ENCODE data around the gene EML2. TPM values are rescaled to one million over a fixed set of nuclear protein-coding genes. Genes with fewer than 3 reads are reported as not detected.
"Not testable (repeated sequence)": the region's sequence is repeated elsewhere in the genome, so short reads cannot be mapped to it uniquely, and the experiment has no call there.

Gene EML2
- total RNA-seq, 1 donor from 2014 or later: 18.9 TPM

DNA sequence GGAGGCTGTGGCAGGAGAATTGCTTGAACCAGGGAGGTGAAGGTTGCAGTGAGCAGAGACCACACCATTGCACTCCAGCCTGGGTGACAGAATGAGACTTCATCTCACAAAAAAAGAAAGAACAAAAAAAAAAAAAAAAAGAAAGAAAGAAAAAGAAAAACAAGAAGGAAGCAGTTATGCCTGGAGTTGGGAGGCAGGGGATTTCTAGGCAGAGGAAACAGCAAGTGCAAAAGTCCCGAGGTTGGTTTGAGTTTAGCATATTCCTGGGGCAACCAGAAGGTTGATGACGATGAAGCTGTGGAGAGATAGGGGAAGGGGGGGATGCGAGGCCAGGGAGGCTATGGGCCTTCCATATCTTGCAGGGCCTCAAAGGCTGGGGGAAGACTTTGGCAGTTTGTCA lies 11.5 kb upstream of the EML2 start:
- DNase-seq: no peak

DNA sequence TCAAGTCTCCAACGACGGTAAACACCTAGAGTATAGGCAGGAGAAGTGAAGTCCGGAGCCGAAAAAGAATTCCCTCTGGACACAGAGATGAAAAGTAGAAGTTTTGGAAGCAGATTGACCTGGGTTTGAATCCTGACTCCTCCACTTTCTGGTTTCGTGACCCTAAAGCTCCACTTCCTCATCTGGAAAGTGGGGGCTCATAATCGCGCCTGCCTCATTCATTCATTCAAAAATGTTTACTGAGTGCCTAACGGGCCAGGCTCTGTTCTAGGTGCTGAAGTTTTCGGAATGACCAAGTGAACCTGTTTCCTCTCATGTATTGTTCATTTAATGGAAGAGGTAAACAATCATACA lies 7.1 kb upstream of the EML2 start:
- peak; percentile 30 for DNase-seq

DNA sequence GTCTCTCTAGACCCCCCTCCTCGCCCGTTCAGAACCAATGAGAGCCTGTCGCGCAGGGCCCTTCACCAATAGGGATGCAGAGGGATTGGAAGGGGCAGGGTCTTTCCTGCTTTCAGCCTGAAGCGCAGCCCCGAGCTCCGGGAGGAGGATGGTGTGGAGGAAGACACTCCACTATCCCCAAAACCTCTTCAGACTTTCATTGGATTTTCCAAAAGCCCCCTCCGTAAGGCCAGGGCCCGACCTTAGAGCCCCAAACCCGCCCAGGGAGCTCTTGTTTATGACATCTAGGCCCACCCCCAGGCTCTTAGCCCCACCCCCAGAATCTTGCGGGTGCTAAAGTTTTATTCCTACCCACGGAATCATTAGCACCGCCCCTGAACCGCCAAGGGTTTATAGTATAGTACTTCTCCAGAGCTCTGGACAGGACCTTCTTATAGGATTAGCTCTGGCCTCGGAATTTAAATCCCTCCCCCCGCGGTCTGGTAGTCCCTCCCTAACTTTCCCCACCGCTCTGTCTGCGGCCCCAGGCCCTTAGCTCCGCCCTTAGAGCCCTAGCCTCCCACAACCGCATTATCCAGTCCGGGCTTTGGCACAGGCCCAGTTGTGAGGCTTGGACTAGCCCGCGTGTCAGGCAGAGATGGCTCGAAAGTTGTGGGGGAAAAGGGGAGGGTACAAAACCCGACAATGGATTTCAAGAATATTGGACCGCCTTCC lies 6.6 kb upstream of the EML2 start:
- DNase-seq: peak; percentile 92

DNA sequence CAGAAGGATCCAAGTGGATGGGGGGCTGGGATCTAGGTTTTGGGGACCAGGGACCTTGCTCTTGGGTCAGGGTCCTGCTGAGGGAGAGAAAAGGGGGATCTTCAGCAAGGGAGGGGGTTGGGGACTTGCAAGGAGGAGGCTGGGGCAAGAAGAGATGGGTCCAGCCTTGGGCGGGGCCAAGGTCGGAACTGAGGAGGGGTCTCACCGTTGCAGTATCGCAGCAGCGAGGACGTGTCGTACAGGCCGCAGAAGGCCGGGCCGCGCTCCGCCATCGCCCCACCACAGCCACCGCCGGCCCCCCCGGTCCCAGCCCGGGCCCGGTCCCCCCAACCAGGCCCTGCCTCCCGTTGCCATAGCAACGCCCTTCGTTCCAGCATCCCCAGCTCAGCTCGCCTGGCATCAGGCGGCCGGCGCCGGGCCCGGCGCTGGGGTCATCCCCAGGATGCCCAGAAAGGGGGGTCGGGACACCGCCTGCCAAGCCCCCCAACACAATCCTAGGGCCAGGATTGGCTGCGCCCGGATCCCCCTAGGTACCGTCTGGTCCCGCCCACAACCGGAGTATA lies 6.0 kb upstream of the EML2 start:
- DNase-seq: no peak

DNA sequence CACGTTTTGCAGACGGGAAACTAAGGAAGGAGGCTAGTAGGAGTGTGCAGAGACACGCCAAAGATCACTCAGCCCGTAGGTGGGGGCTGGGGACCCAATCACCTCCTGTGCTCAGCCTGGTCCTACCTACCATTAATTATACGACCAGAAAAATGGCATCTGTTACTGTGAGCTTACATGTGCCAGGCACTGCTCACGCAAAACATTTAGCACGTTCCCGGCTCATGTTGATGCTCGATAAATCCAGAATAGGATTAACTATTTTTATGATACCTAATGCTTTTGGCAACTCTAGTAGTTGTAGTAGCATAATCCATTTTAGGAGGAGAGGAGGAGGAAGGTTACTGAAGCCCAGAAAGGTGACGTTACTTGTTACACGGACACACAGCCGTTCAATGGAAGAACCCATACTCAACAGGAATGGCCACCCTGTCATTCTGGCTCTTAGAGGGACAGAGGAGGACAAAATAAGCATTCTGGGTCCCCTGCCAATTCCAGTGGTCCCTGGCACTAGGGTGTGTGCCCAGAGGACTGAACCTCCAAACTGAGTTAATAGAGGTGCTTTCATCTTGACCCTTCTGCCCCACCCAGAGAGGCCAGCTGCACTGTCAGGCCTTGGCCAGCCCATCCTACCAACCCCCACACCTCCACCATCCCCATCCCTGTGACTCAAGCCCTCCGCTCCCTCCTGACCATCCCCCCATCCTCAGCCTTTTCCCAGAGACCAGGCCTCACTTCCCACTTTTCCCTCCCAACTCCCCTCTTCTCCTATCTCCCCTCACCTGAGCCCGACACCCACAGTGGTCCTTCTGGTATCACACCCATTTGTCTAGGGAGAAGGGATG lies 5.0 kb upstream of the EML2 start:
- no peak for DNase-seq

DNA sequence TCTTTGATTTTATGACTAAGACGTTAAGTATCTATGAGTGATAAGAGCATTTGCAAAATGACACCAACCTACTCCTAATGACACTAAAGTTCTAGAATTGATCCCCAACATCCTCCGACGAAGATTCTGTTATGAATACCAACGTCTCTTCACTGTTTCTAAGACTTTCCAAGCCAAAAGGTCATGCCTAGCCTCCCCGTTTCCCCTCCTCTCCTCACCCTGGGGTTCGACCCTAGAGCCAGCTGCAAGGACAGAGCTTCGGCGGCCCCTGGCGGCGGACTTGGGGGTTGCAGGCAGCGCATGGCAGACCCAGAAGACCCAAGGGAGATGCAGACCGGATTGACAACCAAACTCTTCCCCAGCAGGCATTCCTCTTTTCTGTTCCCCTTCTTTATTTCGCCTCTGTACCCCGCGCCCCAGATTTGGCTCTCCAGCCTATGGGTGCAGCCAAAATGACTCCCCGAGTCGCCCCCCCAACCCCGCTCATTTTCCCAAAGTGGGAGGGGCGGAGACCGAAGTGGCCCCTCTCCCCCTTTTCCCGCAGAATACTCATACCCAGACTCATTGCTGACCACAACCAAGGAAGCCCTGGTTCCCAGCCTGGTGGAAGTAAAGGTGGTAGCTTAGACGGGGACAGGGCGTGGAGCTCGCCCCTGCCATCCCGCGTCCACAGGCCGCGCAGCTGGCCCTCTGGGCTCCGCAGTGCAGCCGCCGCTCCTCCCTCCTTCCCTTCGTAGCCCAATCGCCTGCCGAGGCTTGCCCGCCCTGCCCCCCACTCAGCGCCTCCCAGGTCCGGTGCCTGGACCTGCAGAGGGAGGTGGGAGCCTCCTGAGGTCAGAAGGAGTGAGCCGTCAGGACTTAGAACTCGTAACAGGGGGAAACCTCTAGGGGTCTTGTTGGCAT lies 4.1 kb upstream of the EML2 start:
- DNase-seq: peak; percentile 88

DNA sequence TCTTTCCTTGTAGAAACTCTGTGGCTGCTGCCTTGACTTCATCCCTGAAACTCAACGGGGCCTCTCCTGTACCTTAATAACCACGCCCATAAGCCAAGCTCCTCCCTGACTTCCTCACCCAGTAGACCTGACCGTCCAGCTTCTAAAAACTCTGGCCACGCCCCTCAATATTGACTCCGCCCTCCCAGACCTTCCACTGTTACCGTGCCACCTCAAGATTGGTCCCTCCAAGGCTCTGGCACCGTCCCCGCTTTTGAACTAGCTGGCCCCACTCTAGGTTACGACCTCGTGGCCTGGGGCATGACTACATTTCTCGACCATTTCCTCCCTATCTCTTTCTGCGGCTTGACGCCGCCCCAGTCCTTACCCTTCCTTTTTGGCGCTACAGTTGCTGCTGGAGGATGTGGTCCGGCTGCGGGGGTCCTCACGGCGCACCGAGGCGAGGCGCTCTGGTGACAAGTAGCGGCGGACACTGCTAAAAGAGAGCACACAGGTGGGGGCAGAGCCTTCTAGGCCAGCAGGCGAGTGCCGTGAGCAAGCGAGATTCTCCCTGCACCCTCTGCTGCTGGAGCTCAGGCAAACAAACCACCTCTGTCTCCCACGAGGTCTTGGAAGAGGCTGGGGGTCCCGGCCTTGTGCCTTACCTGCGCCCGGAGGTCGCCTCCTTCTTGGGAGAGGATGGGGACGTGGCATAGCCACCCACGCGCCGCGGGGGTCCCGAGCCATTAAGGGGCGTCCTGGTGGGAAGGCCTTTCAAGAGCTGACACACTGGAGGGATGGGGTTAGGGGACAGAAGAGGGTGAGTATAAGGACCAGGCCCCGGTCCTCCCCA lies 2.3 kb upstream of the EML2 start:
- DNase-seq: peak; percentile 69

DNA sequence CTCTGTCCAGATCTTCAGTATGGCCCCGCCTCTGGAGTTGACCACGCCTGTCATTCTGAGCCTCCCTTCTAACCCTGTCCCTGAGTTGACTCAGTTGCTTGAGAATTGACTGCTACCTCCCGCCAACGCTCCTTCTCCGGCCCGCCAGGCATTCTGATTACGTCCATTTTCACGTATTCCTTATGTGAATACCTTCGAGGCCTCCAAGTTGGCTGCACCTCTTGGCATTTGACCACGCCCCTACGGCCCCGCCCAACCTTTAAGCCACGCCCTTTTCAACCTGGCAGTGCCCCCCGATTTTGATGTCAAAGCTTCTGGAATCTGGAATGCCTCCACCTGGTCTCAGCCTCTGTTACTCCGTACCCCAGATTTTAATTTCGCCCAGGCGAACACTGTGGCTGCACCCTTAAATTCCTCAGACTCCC lies 1.7 kb upstream of the EML2 start:
- no peak for DNase-seq

GRCh38 chr19:45637890-45638667 lies 1.1 kb downstream of the EML2 start:
- DNase-seq: no peak

DNA sequence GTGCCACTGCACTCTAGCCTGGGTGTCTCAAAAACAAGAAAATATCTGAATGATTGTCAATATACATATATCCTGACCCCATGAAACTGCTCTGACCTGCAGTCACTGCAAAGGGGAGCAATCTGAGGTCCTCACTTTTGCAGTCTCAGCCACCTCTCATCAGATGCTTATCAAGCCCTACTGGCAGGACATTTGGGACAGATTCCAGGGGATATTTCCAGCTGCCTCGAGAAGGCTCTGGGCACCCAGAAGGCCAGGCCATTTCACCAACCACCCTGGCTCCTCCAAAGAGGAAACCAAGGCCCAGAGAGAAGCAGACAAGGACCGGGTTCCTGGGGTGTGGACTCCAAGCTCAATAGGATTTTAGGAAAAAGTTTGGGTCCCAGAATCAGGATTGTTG lies 2.3 kb downstream of the EML2 start:
- DNase-seq: no peak

- no peak for DNase-seq
Observed at GRCh38 chr19:45636275-45636674, 2.9 kb downstream of the EML2 start.

DNA sequence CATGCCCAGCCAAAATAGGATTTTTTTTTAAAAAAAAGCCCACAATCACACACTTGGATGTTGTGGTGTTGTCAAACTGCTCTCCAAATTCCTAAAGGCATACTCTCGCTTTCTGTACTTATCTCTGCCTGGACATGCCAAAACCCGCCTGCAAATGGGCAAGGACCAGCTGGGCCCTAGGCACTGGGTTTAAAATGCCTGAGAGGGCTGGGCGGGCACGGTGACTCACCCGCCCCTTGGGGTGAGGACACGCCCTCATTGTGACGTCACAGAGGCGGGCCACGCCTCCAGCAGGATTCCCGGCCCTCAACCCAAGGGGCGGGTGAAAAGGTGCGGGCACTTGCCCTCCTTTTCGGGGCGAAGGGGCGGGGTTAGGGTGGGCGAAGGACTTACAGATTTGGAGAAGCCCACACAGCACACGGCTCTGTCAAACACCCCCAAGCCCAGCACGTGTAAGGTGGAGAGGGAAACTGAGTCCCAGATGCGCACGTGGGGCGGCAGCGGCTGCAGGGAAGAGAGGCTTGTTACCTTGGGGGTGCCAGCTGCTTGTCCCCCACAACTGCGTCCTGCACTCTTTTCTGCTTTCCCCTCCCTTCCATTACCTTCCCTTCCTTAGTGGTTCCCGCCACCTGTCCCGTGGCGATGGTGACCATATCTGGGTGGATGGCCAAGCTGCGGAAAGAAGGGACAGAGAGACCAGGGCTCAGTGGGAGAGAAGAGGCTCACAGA lies 6.6 kb downstream of the EML2 start:
- DNase-seq: peak; percentile 91

DNA sequence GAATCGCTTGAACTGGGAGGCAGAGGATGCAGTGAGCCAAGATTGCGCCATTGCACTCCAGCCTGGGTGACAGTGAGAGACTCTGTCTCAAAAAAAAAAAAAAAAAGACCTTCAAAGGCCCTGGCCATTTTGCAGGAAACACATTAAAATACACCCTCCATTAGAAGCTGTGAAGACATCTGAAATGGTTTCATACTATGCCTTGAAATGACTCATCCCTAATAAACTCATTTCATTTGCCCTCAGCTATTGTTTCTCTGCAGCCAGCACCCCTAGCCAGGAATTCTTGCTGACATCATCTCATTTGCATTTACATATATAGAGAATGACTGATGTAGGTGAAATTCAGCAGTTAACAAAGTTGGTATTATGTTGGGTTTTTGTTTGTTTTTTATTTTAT lies 8.7 kb downstream of the EML2 start:
- peak; percentile 92 for DNase-seq

DNA sequence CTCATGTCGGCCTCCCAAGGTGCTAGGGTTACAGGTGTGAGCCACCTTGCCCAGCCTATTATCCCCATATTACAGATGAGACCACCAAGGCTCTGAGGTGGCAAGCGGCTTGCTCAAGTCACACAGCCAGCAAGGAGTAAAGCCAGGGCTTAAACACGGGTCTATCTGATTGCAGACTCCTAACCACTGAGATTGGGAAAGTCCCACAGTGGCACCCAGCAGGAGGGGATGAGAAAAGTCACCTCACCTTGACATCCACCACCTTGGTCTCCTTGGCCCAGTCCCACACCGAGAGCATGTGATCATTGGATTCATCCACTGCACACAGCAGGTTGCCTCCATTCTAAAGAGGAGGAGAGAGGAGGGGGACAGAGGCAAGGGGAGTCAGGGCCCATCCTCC lies 9.5 kb downstream of the EML2 start:
- no peak for DNase-seq

GRCh38 chr19:45628219-45628618 lies 11.0 kb downstream of the EML2 start:
- DNase-seq: not testable (repeated sequence)

- no peak for DNase-seq
Observed at GRCh38 chr19:45623984-45624383, 15.2 kb downstream of the EML2 start.

GRCh38 chr19:45621976-45622503 lies 17.2 kb downstream of the EML2 start:
- DNase-seq: no peak

- DNase-seq: no peak
Observed at GRCh38 chr19:45621389-45621788, 17.8 kb downstream of the EML2 start.

GRCh38 chr19:45616704-45617017 lies 22.5 kb downstream of the EML2 start:
- DNase-seq: no peak

Measured in dermis blood vessel endothelial cell (primary cell).